DMS79 (cell line): ENCODE data around the gene PPFIBP1.
A peak's percentile ranks its signal among the peaks of the same experiment; 100 is the strongest.
"Not testable (repeated sequence)": the region's sequence is repeated elsewhere in the genome, so short reads cannot be mapped to it uniquely, and the experiment has no call there.

Experiments
- DNase-seq: peaks from one replicate; lab custom pipeline; 2025; lab: John Stamatoyannopoulos, UW

The PPFIBP1 gene

GRCh38 chr12:27627123-27627852, 103.3 kb downstream of the PPFIBP1 start:
- DNase-seq, result no peak

GRCh38 chr12:27627853-27628469, 104.0 kb downstream of the PPFIBP1 start:
- not testable (repeated sequence) for DNase-seq

- DNase-seq, result not testable (repeated sequence)
Observed at GRCh38 chr12:27630219-27630618, 106.2 kb downstream of the PPFIBP1 start.

GRCh38 chr12:27631365-27631764, 107.4 kb downstream of the PPFIBP1 start:
- DNase-seq, result no peak

- DNase-seq, result no peak
Observed at GRCh38 chr12:27631813-27632491, 107.9 kb downstream of the PPFIBP1 start.

GRCh38 chr12:27635349-27635972, 111.5 kb downstream of the PPFIBP1 start:
- no peak for DNase-seq

GRCh38 chr12:27636569-27636968, 112.6 kb downstream of the PPFIBP1 start:
- DNase-seq, result not testable (repeated sequence)

- no peak for DNase-seq
Observed at GRCh38 chr12:27637524-27637923, 113.5 kb downstream of the PPFIBP1 start.

- DNase-seq, result no peak
Observed at GRCh38 chr12:27639265-27639664, 115.3 kb downstream of the PPFIBP1 start.

- DNase-seq, result not testable (repeated sequence)
Observed at GRCh38 chr12:27640566-27641200, 116.7 kb downstream of the PPFIBP1 start.

GRCh38 chr12:27642361-27642760, 118.4 kb downstream of the PPFIBP1 start:
- not testable (repeated sequence) for DNase-seq

- DNase-seq, result not testable (repeated sequence)
Observed at GRCh38 chr12:27642892-27643291, 118.9 kb downstream of the PPFIBP1 start.

GRCh38 chr12:27644158-27644845, 120.3 kb downstream of the PPFIBP1 start:
- DNase-seq, result peak; percentile 75

GRCh38 chr12:27645671-27646070, 121.7 kb downstream of the PPFIBP1 start:
- DNase-seq, result no peak

GRCh38 chr12:27646149-27646548, 122.1 kb downstream of the PPFIBP1 start:
- no peak for DNase-seq

GRCh38 chr12:27650011-27650410, 126.0 kb downstream of the PPFIBP1 start:
- DNase-seq, result no peak

- DNase-seq, result no peak
Observed at GRCh38 chr12:27651201-27651600, 127.2 kb downstream of the PPFIBP1 start.

- DNase-seq, result no peak
Observed at GRCh38 chr12:27652174-27652763, 128.3 kb downstream of the PPFIBP1 start.

- DNase-seq, result no peak
Observed at GRCh38 chr12:27653661-27654060, 129.7 kb downstream of the PPFIBP1 start.

GRCh38 chr12:27655476-27655875, 131.5 kb downstream of the PPFIBP1 start:
- not testable (repeated sequence) for DNase-seq

- DNase-seq, result no peak
Observed at GRCh38 chr12:27657296-27657695, 133.3 kb downstream of the PPFIBP1 start.
